AG10803 (cell line): ENCODE measurements around the gene PTPN4.

Experiments used
- DNase-seq: peaks from one replicate; pipeline ENCODE4 v3.0.0; 2010; ENCODE audit warnings: low read depth
- H3K4me3 ChIP-seq: 2 replicates; pipeline ENCODE4 v1.5.1; 2011; ENCODE audit warnings: mild to moderate bottlenecking, low read length, control low read depth
- CTCF ChIP-seq: conservative IDR thresholded peaks from 2 replicates; pipeline ENCODE4 v1.5.1; 2011; ENCODE audit warnings: mild to moderate bottlenecking, low read length, control low read depth, inconsistent platforms

The PTPN4 gene

GRCh38 chr2:119837759-119838158 lies 78.0 kb downstream of the PTPN4 start:
- TF ChIP-seq CTCF = no peak
- no peak for DNase-seq
- no peak overlapping the region for H3K4me3 ChIP-seq

- no peak for DNase-seq
- no peak overlapping the region for H3K4me3 ChIP-seq
- TF ChIP-seq CTCF = no peak
These were observed 78.5 kb downstream of the PTPN4 start for GRCh38 chr2:119838179-119838578.

- no peak for TF ChIP-seq CTCF
- no peak overlapping the region for H3K4me3 ChIP-seq
- no peak for DNase-seq
These were observed 81.8 kb downstream of the PTPN4 start for GRCh38 chr2:119841550-119841949.

DNA sequence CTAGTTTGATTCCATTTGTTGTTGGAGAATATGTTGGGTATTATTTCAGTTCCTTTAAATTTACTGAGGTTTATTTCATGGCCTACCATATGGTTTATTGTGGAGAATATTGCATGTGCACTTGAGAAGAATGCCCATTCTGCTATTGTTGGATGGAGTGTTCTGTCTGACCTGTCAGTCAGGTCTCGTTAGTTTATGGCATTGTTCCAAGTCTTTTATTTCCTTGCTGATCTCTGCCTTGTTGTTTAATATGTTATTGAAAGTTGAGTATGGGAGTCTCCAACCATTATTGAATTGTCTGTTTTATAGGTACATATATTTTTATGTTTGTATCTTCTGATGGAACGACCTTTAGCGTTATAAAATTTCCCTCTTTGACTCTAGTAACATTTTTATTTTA lies 86.3 kb downstream of the PTPN4 start:
- TF ChIP-seq CTCF = no peak
- no peak for DNase-seq
- H3K4me3 ChIP-seq = no peak overlapping the region

- no peak for DNase-seq
- H3K4me3 ChIP-seq = no peak overlapping the region
- no peak for TF ChIP-seq CTCF
These were observed 90.3 kb downstream of the PTPN4 start for GRCh38 chr2:119849838-119850565.

- no peak for TF ChIP-seq CTCF
- no peak overlapping the region for H3K4me3 ChIP-seq
These were observed 92.5 kb downstream of the PTPN4 start for GRCh38 chr2:119852214-119852613.

GRCh38 chr2:119853777-119854399 lies 94.2 kb downstream of the PTPN4 start:
- H3K4me3 ChIP-seq = no peak overlapping the region
- no peak for TF ChIP-seq CTCF
- DNase-seq = no peak

More at GRCh38 chr2:119852214-119852613, 92.5 kb downstream of the PTPN4 start:
- DNase-seq = no peak
